Body of pancreas (tissue), 4 donors: ENCODE results near the gene IDH3G. TPM values are rescaled to one million over a fixed set of nuclear protein-coding genes. Genes with fewer than 3 reads are reported as not detected.

ENCODE experiments used
- ATAC-seq: fragments of 150-250 bp; one replicate; pipeline ENCODE4 v1.9.1; 2016
- DNase-seq, 4 donors: peaks; one replicate each; pipeline ENCODE4 v3.0.0-alpha.2; 2019
- H3K27ac ChIP-seq, 4 donors: fragments of 200-600 bp; sonication (generic); 1 replicate in 3 of 4; 2 replicates in 1 of 4; pipeline versions ENCODE4 v1.5.1 to v1.6.1; 2016 to 2019; ENCODE audit warnings: mild to moderate bottlenecking in 1 of 4, mixed read lengths in 1 of 4, moderate library complexity in 1 of 4
- H3K27me3 ChIP-seq, 2 donors: fragments of 200-600 bp; sonication (generic); one replicate each; pipeline ENCODE4 v1.6.0; 2016; ENCODE audit warnings: mild to moderate bottlenecking in 1 of 2
- H3K36me3 ChIP-seq, 2 donors: fragments of 200-600 bp; sonication (generic); replicated peaks in 1 of 2; 2 replicates each; pipeline ENCODE4 v1.5.1; 2016; ENCODE audit warnings: low read depth in 2 of 2; ENCODE audit not compliant: insufficient read depth in 1 of 2
- H3K4me1 ChIP-seq: fragments of 200-600 bp; sonication (generic); one replicate; pipeline ENCODE4 v1.6.0; 2016
- H3K4me3 ChIP-seq, 2 donors: fragments of 200-600 bp; sonication (generic); 1 replicate in 1 of 2; 2 replicates in 1 of 2; pipeline ENCODE4 v1.5.1; 2016 to 2019
- H3K9me3 ChIP-seq, 3 donors: fragments of 200-600 bp; sonication (generic); 1 replicate in 2 of 3; 2 replicates in 1 of 3; pipeline ENCODE4 v1.5.1; 2016
- CTCF ChIP-seq, 7 experiments: fragments of 450-650 bp in 4 of 7; fragments of 200-600 bp in 3 of 7; sonication (generic) in 3 of 7; IDR thresholded peaks; one replicate each; pipeline ENCODE4 v1.5.1; 2016 to 2019; ENCODE audit warnings: antibody characterized with exemption in 7 of 7
- POLR2A ChIP-seq, 3 donors: fragments of 450-650 bp; IDR thresholded peaks; one replicate each; pipeline ENCODE4 v1.6.1; 2016; ENCODE audit warnings: antibody characterized with exemption in 3 of 3, mild to moderate bottlenecking in 2 of 3
- WGBS, 2 donors: methylation state at CpG; one replicate each; pipeline ENCODE4 v1.1.5; 2017; 5-methylcytosine and 5-hydroxymethylcytosine counted together
- intact Hi-C: fragments of 100-400 bp; cut with DNase I; formaldehyde crosslinking; loops from one replicate; pipeline ENCODE4 v1.15.1; 2023
- total RNA-seq, 2 donors: library from RNA; depleted of rRNA; stranded (reverse); fragments of >200 nt; gene quantifications; one replicate each; pipeline ENCODE4 v1.1.0, GENCODE V29; 2016

Gene IDH3G
- total RNA-seq, 2 donors from 2014 or later, result 25.2 to 27.7 TPM

GRCh38 chrX:153769158-153769864 is 24.9 kb downstream of the IDH3G start:
- intact Hi-C loops, result loop anchor here (5.0 kb wide), 1 partner anchor 173 kb away; the partner anchor contains the start of gene RENBP
- H3K27ac ChIP-seq, result no peak overlapping the region
- no peaks in the 10 kb centered on the region for H3K36me3 ChIP-seq
- no peaks in the 10 kb centered on the region for H3K27me3 ChIP-seq
- peaks cover 7% of the 10 kb centered on the region for H3K4me1 ChIP-seq
- DNase-seq (no peak), ATAC-seq (no peak)
- H3K9me3 ChIP-seq, result no peaks in the 10 kb centered on the region
- 94 to 100% methylated on average over 2 to 16 of the region's 23 CpGs for WGBS, 2 donors
- TF ChIP-seq POLR2A (IDR thresholded peaks at IDR 0.05) (no peak), CTCF (IDR thresholded peaks at IDR 0.05) (no peak)
- no peak overlapping the region for H3K4me3 ChIP-seq

- Histone ChIP-seq H3K4me3 (no peak overlapping the region), H3K27me3 (no peaks in the 10 kb centered on the region), H3K9me3 (no peaks in the 10 kb centered on the region), H3K27ac (no peak overlapping the region), H3K4me1 (peaks cover 13% of the 10 kb centered on the region), H3K36me3 (no peaks in the 10 kb centered on the region)
- no peak for TF ChIP-seq POLR2A (IDR thresholded peaks at IDR 0.05)
- TF ChIP-seq CTCF (IDR thresholded peaks at IDR 0.05), result no peak
- no peak for ATAC-seq
- peak in 1 of 4 donors; percentile 11 for DNase-seq
- WGBS, 2 donors, result 94% methylated on average over 9 of the region's 22 CpGs; no CpG with 5 or more reads in 1 of the 2 donors
- intact Hi-C loops, result loop anchor here (5.0 kb wide), 1 partner anchor 174 kb away; the partner anchor contains the start of gene RENBP
These were observed 25.6 kb downstream of the IDH3G start for GRCh38 chrX:153768311-153769157.

- no CpG with 5 or more reads among the region's 20 CpGs for WGBS, 2 donors
- intact Hi-C loops, result loop anchor here (5.0 kb wide), 1 partner anchor 175 kb away; the partner anchor contains the start of gene RENBP
These were observed 26.5 kb downstream of the IDH3G start for GRCh38 chrX:153767674-153768055.

More at GRCh38 chrX:153767674-153768055, 26.5 kb downstream of the IDH3G start:
- Histone ChIP-seq H3K4me3 (no peak overlapping the region), H3K36me3 (no peaks in the 10 kb centered on the region), H3K4me1 (peaks cover 13% of the 10 kb centered on the region), H3K9me3 (no peaks in the 10 kb centered on the region), H3K27me3 (no peaks in the 10 kb centered on the region), H3K27ac (no peak overlapping the region)
- DNase-seq, result no peak
- TF ChIP-seq CTCF (IDR thresholded peaks at IDR 0.05) (no peak), POLR2A (IDR thresholded peaks at IDR 0.05) (no peak)
- no peak for ATAC-seq
